ENCODE data around the gene CTSD. TPM values are rescaled to one million over a fixed set of nuclear protein-coding genes. Genes with fewer than 3 reads are reported as not detected.

Gene CTSD
- total RNA-seq, 2 donors from 2014 or later, result 79.6 to 83.2 TPM

GRCh38 chr11:1792461-1792860, 28.7 kb upstream of the CTSD start:
- no peak for ATAC-seq
- peaks cover 14% of the 10 kb centered on the region for H3K27me3 Mint-ChIP-seq

GRCh38 chr11:1791912-1792311, 28.2 kb upstream of the CTSD start:
- ATAC-seq (no peak), DNase-seq (no peak)
- H3K27me3 Mint-ChIP-seq, result peaks cover 8% of the 10 kb centered on the region
- peaks cover 8% of the 10 kb centered on the region for H3K4me1 Mint-ChIP-seq
- H3K36me3 Mint-ChIP-seq (ENCODE audit: low read depth), result peaks cover 6% of the 10 kb centered on the region
- H3K27ac Mint-ChIP-seq, result no peak overlapping the region
- no peaks in the 10 kb centered on the region for H3K9me3 ChIP-seq (ENCODE audit: control insufficient read depth, low read length, poor library complexity, severe bottlenecking)
- H3K4me3 Mint-ChIP-seq, result no peak overlapping the region

More at GRCh38 chr11:1792461-1792860, 28.7 kb upstream of the CTSD start:
- H3K27ac Mint-ChIP-seq, result no peak overlapping the region
- H3K36me3 Mint-ChIP-seq (ENCODE audit: low read depth), result peaks cover 6% of the 10 kb centered on the region
- no peak for DNase-seq
- H3K4me3 Mint-ChIP-seq, result no peak overlapping the region
- H3K9me3 ChIP-seq (ENCODE audit: control insufficient read depth, low read length, poor library complexity, severe bottlenecking), result no peaks in the 10 kb centered on the region
- peaks cover 6% of the 10 kb centered on the region for H3K4me1 Mint-ChIP-seq

GRCh38 chr11:1786466-1786865, 22.7 kb upstream of the CTSD start:
- ATAC-seq (no peak), DNase-seq (no peak)
- Mint-ChIP-seq H3K36me3 (ENCODE audit: low read depth) (no peaks in the 10 kb centered on the region), H3K27me3 (peaks cover 5% of the 10 kb centered on the region), H3K4me1 (peaks cover 3% of the 10 kb centered on the region), H3K27ac (no peak overlapping the region), H3K4me3 (no peak overlapping the region)
- no peaks in the 10 kb centered on the region for H3K9me3 ChIP-seq (ENCODE audit: control insufficient read depth, low read length, poor library complexity, severe bottlenecking)

GRCh38 chr11:1785749-1786413, 22.2 kb upstream of the CTSD start:
- DNase-seq, result no peak
- H3K9me3 ChIP-seq (ENCODE audit: control insufficient read depth, low read length, poor library complexity, severe bottlenecking), result no peaks in the 10 kb centered on the region
- peaks cover 3% of the 10 kb centered on the region for H3K4me1 Mint-ChIP-seq
- no peak for ATAC-seq
- H3K27ac Mint-ChIP-seq, result no peak overlapping the region
- no peak overlapping the region for H3K4me3 Mint-ChIP-seq
- H3K27me3 Mint-ChIP-seq, result peaks cover 11% of the 10 kb centered on the region
- no peaks in the 10 kb centered on the region for H3K36me3 Mint-ChIP-seq (ENCODE audit: low read depth)

GRCh38 chr11:1784761-1785650, 21.3 kb upstream of the CTSD start:
- no peaks in the 10 kb centered on the region for H3K36me3 Mint-ChIP-seq (ENCODE audit: low read depth)
- H3K9me3 ChIP-seq (ENCODE audit: control insufficient read depth, low read length, poor library complexity, severe bottlenecking), result no peaks in the 10 kb centered on the region
- H3K4me1 Mint-ChIP-seq, result peaks cover 3% of the 10 kb centered on the region
- no peak for ATAC-seq
- H3K27ac Mint-ChIP-seq, result peak overlapping the region; percentile 84
- no peak for DNase-seq
- no peak overlapping the region for H3K4me3 Mint-ChIP-seq
- peaks cover 20% of the 10 kb centered on the region for H3K27me3 Mint-ChIP-seq

- H3K27ac Mint-ChIP-seq, result no peak overlapping the region
Observed at GRCh38 chr11:1783725-1784529, 20.2 kb upstream of the CTSD start.

GRCh38 chr11:1782831-1783724, 19.4 kb upstream of the CTSD start:
- H3K36me3 Mint-ChIP-seq (ENCODE audit: low read depth), result no peaks in the 10 kb centered on the region
- ATAC-seq (peak; percentile 23), DNase-seq (no peak)
- no peaks in the 10 kb centered on the region for H3K9me3 ChIP-seq (ENCODE audit: control insufficient read depth, low read length, poor library complexity, severe bottlenecking)
- no peak overlapping the region for H3K4me3 Mint-ChIP-seq
- no peak overlapping the region for H3K27ac Mint-ChIP-seq
- H3K4me1 Mint-ChIP-seq, result peaks cover 5% of the 10 kb centered on the region
- H3K27me3 Mint-ChIP-seq, result peaks cover 26% of the 10 kb centered on the region

More at GRCh38 chr11:1783725-1784529, 20.2 kb upstream of the CTSD start:
- peaks cover 5% of the 10 kb centered on the region for H3K4me1 Mint-ChIP-seq
- H3K27me3 Mint-ChIP-seq, result peaks cover 26% of the 10 kb centered on the region
- no peaks in the 10 kb centered on the region for H3K9me3 ChIP-seq (ENCODE audit: control insufficient read depth, low read length, poor library complexity, severe bottlenecking)
- H3K36me3 Mint-ChIP-seq (ENCODE audit: low read depth), result no peaks in the 10 kb centered on the region
- H3K4me3 Mint-ChIP-seq, result no peak overlapping the region
- no peak for DNase-seq
- ATAC-seq, result no peak

GRCh38 chr11:1782031-1782590, 18.4 kb upstream of the CTSD start:
- Mint-ChIP-seq H3K36me3 (ENCODE audit: low read depth) (no peaks in the 10 kb centered on the region), H3K27me3 (peaks cover 26% of the 10 kb centered on the region), H3K27ac (no peak overlapping the region), H3K4me3 (no peak overlapping the region), H3K4me1 (peaks cover 2% of the 10 kb centered on the region)
- H3K9me3 ChIP-seq (ENCODE audit: control insufficient read depth, low read length, poor library complexity, severe bottlenecking), result no peaks in the 10 kb centered on the region
- DNase-seq (no peak), ATAC-seq (no peak)

- H3K4me3 Mint-ChIP-seq, result no peak overlapping the region
- no peaks in the 10 kb centered on the region for H3K9me3 ChIP-seq (ENCODE audit: control insufficient read depth, low read length, poor library complexity, severe bottlenecking)
- H3K4me1 Mint-ChIP-seq, result peaks cover 2% of the 10 kb centered on the region
- H3K36me3 Mint-ChIP-seq (ENCODE audit: low read depth), result no peaks in the 10 kb centered on the region
- ATAC-seq, result no peak
- no peak overlapping the region for H3K27ac Mint-ChIP-seq
- no peak for DNase-seq
- H3K27me3 Mint-ChIP-seq, result peaks cover 26% of the 10 kb centered on the region
Observed at GRCh38 chr11:1781593-1781975, 17.9 kb upstream of the CTSD start.

GRCh38 chr11:1780700-1781592, 17.2 kb upstream of the CTSD start:
- H3K27me3 Mint-ChIP-seq, result peaks cover 24% of the 10 kb centered on the region
- no peaks in the 10 kb centered on the region for H3K9me3 ChIP-seq (ENCODE audit: control insufficient read depth, low read length, poor library complexity, severe bottlenecking)
- H3K27ac Mint-ChIP-seq, result no peak overlapping the region
- DNase-seq, result no peak
- no peak for ATAC-seq
- no peak overlapping the region for H3K4me3 Mint-ChIP-seq
- no peaks in the 10 kb centered on the region for H3K36me3 Mint-ChIP-seq (ENCODE audit: low read depth)
- H3K4me1 Mint-ChIP-seq, result peaks cover 2% of the 10 kb centered on the region

GRCh38 chr11:1779806-1780699, 16.3 kb upstream of the CTSD start:
- Mint-ChIP-seq H3K27ac (no peak overlapping the region), H3K4me3 (no peak overlapping the region), H3K27me3 (peaks cover 21% of the 10 kb centered on the region), H3K4me1 (peaks cover 2% of the 10 kb centered on the region), H3K36me3 (ENCODE audit: low read depth) (no peaks in the 10 kb centered on the region)
- no peak for ATAC-seq
- no peak for DNase-seq
- H3K9me3 ChIP-seq (ENCODE audit: control insufficient read depth, low read length, poor library complexity, severe bottlenecking), result no peaks in the 10 kb centered on the region
